ENCODE results near the gene UBALD2. TPM values are rescaled to one million over a fixed set of nuclear protein-coding genes. Genes with fewer than 3 reads are reported as not detected.
A peak's percentile ranks its signal among the peaks of the same experiment; 100 is the strongest.

UBALD2 gene
- total and polyA plus RNA-seq, 2 of the 13 experiments (the other 11 are each of a cell fraction or from before 2014, with no cell fraction given) = 3.3 to 89.7 TPM

DNA sequence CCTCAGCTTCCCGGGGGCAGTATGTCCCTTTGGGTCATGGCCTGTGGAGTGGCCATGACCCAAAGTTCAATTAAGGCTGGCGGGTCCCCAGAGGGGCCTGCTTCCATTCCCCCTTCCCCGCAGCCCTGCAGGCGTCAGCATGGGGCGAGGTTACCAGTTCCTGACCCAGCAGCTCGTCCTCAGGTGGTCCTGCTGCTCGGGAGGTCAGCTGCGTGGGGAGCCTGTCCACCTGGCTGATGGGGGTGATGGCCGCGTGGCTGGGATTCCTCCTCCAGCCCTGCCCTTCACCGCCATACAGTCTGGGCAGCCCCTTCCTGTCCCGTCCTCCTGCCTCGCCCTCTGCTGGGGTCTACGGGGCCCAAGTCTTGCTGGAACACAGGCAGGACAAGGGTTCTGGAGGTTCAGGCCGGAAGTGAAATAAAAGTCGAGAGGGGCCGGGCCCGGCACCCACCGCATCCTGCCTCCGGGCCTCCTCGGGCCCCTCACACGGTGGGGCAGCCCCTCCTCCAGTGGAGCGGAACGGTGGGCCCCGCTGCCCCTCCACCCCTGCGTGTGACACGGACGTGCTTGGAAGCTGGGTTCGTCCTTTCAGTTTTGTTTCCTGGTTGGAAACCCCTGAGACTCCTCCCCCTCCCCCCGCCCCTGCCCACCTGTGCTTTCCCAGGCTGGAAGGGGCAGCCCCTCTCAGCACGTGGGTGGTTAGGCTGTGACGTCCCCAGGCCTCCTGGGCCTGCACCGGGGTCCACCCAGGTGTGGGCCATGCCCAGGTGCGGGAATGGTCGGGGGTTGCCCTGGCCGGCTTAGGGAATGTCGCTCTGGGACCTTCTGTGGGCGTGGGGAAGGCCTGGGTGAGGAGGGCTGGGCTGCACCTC is 6.8 kb downstream of the UBALD2 start (continued):
- TF ChIP-seq HMGXB4 (CRISPR knock-in tag; IDR thresholded peaks at IDR 0.05; ENCODE audit: borderline replicate concordance in 1 of 2, low read depth in 1 of 2) (0 out of 4 replicates have a peak, but pooled peaks of 1 of the 2 experiments have one; percentile 26), SRSF9 (IDR thresholded peaks at IDR 0.05; ENCODE audit: borderline replicate concordance, insufficient read depth, low read depth, low read length, poor library complexity, severe bottlenecking) (no peak), POLR2AphosphoS2 (IDR thresholded peaks at IDR 0.05; ENCODE audit: low read depth, low read length) (peak; percentile 25; the same call in 1 of the 2 replicates), ZFY (CRISPR knock-in tag; IDR thresholded peaks at IDR 0.05) (peak; percentile 20; the same call in 1 of the 2 replicates), AKAP8 (CRISPR knock-in tag; IDR thresholded peaks at IDR 0.05) (0 out of 2 replicates have a peak, but pooled peaks have one; percentile 70), ZSCAN25 (CRISPR knock-in tag; IDR thresholded peaks at IDR 0.05) (peak; percentile 78), ZNF274 (CRISPR knock-in tag; IDR thresholded peaks at IDR 0.05) (0 out of 2 replicates have a peak, but pooled peaks have one; percentile 39), BCL3 (CRISPR knock-in tag; IDR thresholded peaks at IDR 0.05) (0 out of 2 replicates have a peak, but pooled peaks have one; percentile 49), MEIS2 (CRISPR knock-in tag; IDR thresholded peaks at IDR 0.05) (0 out of 2 replicates have a peak, but pooled peaks have one; percentile 14), RBFOX2 (IDR thresholded peaks at IDR 0.05; ENCODE audit: low read depth, low read length) (peak; percentile 71), TOPORS (CRISPR knock-in tag; IDR thresholded peaks at IDR 0.05) (no peak), YEATS4 (CRISPR knock-in tag; IDR thresholded peaks at IDR 0.05; ENCODE audit: borderline replicate concordance) (no peak), PHF8 (CRISPR knock-in tag; IDR thresholded peaks at IDR 0.05) (no peak), HINFP (CRISPR knock-in tag; IDR thresholded peaks at IDR 0.05; ENCODE audit: low read depth) (no peak), POLR2G (IDR thresholded peaks at IDR 0.05; ENCODE audit: low read depth, low read length) (peak; percentile 48; the same call in 1 of the 2 replicates)
- TF ChIP-seq, protein P1, sequence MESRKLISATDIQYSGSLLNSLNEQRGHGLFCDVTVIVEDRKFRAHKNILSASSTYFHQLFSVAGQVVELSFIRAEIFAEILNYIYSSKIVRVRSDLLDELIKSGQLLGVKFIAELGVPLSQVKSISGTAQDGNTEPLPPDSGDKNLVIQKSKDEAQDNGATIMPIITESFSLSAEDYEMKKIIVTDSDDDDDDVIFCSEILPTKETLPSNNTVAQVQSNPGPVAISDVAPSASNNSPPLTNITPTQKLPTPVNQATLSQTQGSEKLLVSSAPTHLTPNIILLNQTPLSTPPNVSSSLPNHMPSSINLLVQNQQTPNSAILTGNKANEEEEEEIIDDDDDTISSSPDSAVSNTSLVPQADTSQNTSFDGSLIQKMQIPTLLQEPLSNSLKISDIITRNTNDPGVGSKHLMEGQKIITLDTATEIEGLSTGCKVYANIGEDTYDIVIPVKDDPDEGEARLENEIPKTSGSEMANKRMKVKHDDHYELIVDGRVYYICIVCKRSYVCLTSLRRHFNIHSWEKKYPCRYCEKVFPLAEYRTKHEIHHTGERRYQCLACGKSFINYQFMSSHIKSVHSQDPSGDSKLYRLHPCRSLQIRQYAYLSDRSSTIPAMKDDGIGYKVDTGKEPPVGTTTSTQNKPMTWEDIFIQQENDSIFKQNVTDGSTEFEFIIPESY (CRISPR knock-in tag; IDR thresholded peaks at IDR 0.05) = peak; percentile 42; the same call in 1 of the 2 replicates

Measured in HepG2 (cell line).